Measurements from ENCODE around the gene PCSK1N. TPM values are rescaled to one million over a fixed set of nuclear protein-coding genes. Genes with fewer than 3 reads are reported as not detected.

The PCSK1N gene
- total and polyA plus RNA-seq, 2 donors (not counting 3 experiments of a cell fraction or from before 2014, with no cell fraction given) = 0.44 TPM; not detected in 1

DNA sequence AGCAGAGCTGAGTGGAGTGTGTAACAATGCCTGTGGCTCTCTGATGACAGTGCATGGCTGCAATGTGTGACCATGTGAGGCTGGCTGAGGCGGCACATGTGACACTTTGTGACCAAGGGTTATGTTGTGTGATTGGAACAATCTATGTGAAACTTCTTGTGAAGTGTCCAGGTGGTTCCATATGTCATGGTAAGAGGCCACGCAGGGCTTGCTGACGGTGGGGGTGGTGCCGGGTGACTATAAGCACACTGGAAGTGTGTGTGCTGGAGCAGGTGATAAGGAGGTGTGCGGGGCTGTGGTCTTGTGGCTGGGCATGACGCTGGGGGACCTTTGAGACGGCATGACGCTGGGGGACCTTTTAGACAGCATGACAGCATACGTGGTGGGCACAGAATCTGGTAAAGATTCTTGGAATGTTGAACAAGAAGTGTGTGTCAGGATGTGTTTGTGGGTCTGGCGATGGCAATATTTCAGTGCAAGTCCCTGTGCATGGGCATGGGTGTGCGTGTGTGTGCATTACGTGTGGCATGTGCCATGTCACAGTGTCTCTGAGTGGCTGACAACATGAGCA, 41.0 kb downstream of the PCSK1N start:
- Histone ChIP-seq H3K27ac (ENCODE audit: insufficient read depth, low read depth, low read length) (no peak overlapping the region), H3K9ac (replicated peaks; ENCODE audit: extremely low read depth, insufficient read depth, low read length) (no peak overlapping the region), H2AFZ (ENCODE audit: low read depth, low read length) (no peak overlapping the region), H3K4me2 (ENCODE audit: insufficient read depth, low read length) (no peak overlapping the region), H3K9me1 (replicated peaks; ENCODE audit: control insufficient read depth, extremely low read depth, insufficient read depth, low read length) (no peaks in the 10 kb centered on the region), H3K4me1 (ENCODE audit: control insufficient read depth, extremely low read depth, insufficient read depth, low read length) (no peaks in the 10 kb centered on the region), H4K20me1 (replicated peaks; ENCODE audit: control insufficient read depth, extremely low read depth, insufficient read depth, low read length) (no peaks in the 10 kb centered on the region), H3K27me3 (ENCODE audit: control insufficient read depth in 2 of 2, insufficient read depth in 2 of 2, low read length in 2 of 2) (no peaks in the 10 kb centered on the region), H3K79me2 (ENCODE audit: control insufficient read depth, insufficient read depth, low read length) (no peaks in the 10 kb centered on the region), H3K36me3 (ENCODE audit: control insufficient read depth in 2 of 2, extremely low read depth in 1 of 2, insufficient read depth in 2 of 2, low read length in 2 of 2) (no peaks in the 10 kb centered on the region), H3K9me3 (replicated peaks; ENCODE audit: control insufficient read depth, insufficient read depth, low read length) (no peaks in the 10 kb centered on the region), H3K4me3 (replicated peaks in 1 of 3; ENCODE audit: insufficient read depth in 1 of 3, low read depth in 1 of 3, low read length in 3 of 3) (no peak overlapping the region)
- dilution Hi-C loops (cut with MboI; ENCODE audit: extremely low pct_ligation_motif_present, low sequenced_read_pairs) = no loop called here
- DNase-seq (ENCODE audit: low read depth, low spot score) (no peak), FAIRE-seq (no peak)
- TF ChIP-seq POLR2A (IDR thresholded peaks at IDR 0.05; ENCODE audit: low read depth, low read length) = no peak
- no peak for TF ChIP-seq GATA2 (IDR thresholded peaks at IDR 0.05; ENCODE audit: insufficient read depth, insufficient read length, low read depth, low read length)
- no peak for TF ChIP-seq POLR2AphosphoS5 (IDR thresholded peaks at IDR 0.05; ENCODE audit: insufficient read depth, low read depth, low read length)
- TF ChIP-seq CTCF (IDR thresholded peaks at IDR 0.05; ENCODE audit: extremely low read depth in 1 of 2, insufficient read depth in 1 of 2, low read depth in 1 of 2, low read length in 2 of 2) = no peak
- TF ChIP-seq MYC (IDR thresholded peaks at IDR 0.05; ENCODE audit: low read depth, low read length) = no peak
- TF ChIP-seq FOS (IDR thresholded peaks at IDR 0.05; ENCODE audit: borderline replicate concordance, insufficient read depth, low read length) = no peak
- TF ChIP-seq, protein P1, sequence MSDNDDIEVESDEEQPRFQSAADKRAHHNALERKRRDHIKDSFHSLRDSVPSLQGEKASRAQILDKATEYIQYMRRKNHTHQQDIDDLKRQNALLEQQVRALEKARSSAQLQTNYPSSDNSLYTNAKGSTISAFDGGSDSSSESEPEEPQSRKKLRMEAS (IDR thresholded peaks at IDR 0.05; ENCODE audit: insufficient read depth, insufficient read length) = no peak
- no peak for TF ChIP-seq EZH2 (IDR thresholded peaks at IDR 0.05; ENCODE audit: borderline replicate concordance, low read depth, low read length, severe bottlenecking)
- TF ChIP-seq JUN (IDR thresholded peaks at IDR 0.05; ENCODE audit: borderline replicate concordance, insufficient read depth, insufficient read length, low read depth) = no peak
- intact Hi-C loops (cut with micrococcal nuclease) = no loop called here
- no TSS peak for BruUV-seq (replicated peaks)
- ChIA-PET CTCF (no interaction called here), POLR2A (no interaction called here)

All from endothelial cell of umbilical vein (primary cell).